IgD-negative memory B cell (primary cell): ENCODE measurements around the gene GRAP. TPM values are rescaled to one million over a fixed set of nuclear protein-coding genes. Genes with fewer than 3 reads are reported as not detected.
"Not testable (repeated sequence)": the region's sequence is repeated elsewhere in the genome, so short reads cannot be mapped to it uniquely, and the experiment has no call there.

ENCODE experiments used
- H3K27ac Mint-ChIP-seq, 3 donors: one replicate each; pipeline ENCODE4 v1.8.0; 2020 to 2022; ENCODE audit warnings: mild to moderate bottlenecking in 3 of 3, mixed read lengths in 3 of 3, moderate library complexity in 1 of 3
- H3K27me3 Mint-ChIP-seq: one replicate; pipeline ENCODE4 v1.8.0; 2021; ENCODE audit warnings: mixed read lengths
- H3K36me3 Mint-ChIP-seq: one replicate; pipeline ENCODE4 v1.8.0; 2020; ENCODE audit warnings: mild to moderate bottlenecking, mixed read lengths
- H3K4me1 Mint-ChIP-seq, 3 donors: one replicate each; pipeline ENCODE4 v1.8.0; 2020 to 2022; ENCODE audit warnings: mixed read lengths in 3 of 3, mild to moderate bottlenecking in 1 of 3
- H3K4me3 Mint-ChIP-seq, 4 donors: one replicate each; pipeline ENCODE4 v1.8.0; 2020 to 2022; ENCODE audit warnings: mild to moderate bottlenecking in 4 of 4, mixed read lengths in 4 of 4, moderate library complexity in 3 of 4
- H3K9me3 Mint-ChIP-seq, 3 donors: one replicate each; pipeline ENCODE4 v1.8.0; 2020 to 2021; ENCODE audit warnings: mixed read lengths in 3 of 3, mild to moderate bottlenecking in 1 of 3
- polyA plus RNA-seq: library from polyadenylated mRNA; unstranded; fragments of 300-500 nt; fragmentation: Illumina TruSeq; gene quantifications from one replicate; pipeline ENCODE4 v1.2.3, GENCODE V29; 2021

GRAP gene
- polyA plus RNA-seq, 1 donor from 2014 or later: 123 TPM

- H3K36me3 Mint-ChIP-seq: peaks cover 3% of the 10 kb centered on the region
- H3K9me3 Mint-ChIP-seq: no peaks in the 10 kb centered on the region
- peak overlapping the region in 2 of 4 donors; percentile 39 to 66 for H3K4me3 Mint-ChIP-seq
Observed at GRCh38 chr17:19024101-19025078, 22.4 kb downstream of the GRAP start.

GRCh38 chr17:19023209-19023999 lies 23.4 kb downstream of the GRAP start:
- Mint-ChIP-seq H3K27ac (no peak overlapping the region), H3K27me3 (no peaks in the 10 kb centered on the region), H3K4me3 (no peak overlapping the region), H3K4me1 (peaks cover 15 to 20% (median 16%) of the 10 kb centered on the region in 3 donors), H3K36me3 (peaks cover 3% of the 10 kb centered on the region), H3K9me3 (no peaks in the 10 kb centered on the region)

More at GRCh38 chr17:19024101-19025078, 22.4 kb downstream of the GRAP start:
- H3K4me1 Mint-ChIP-seq: peaks cover 9 to 14% (median 9%) of the 10 kb centered on the region in 3 donors
- no peaks in the 10 kb centered on the region for H3K27me3 Mint-ChIP-seq
- peak overlapping the region; percentile 63 to 91 (median 67) for H3K27ac Mint-ChIP-seq

GRCh38 chr17:19022747-19023146 lies 24.0 kb downstream of the GRAP start:
- Mint-ChIP-seq H3K36me3 (peaks cover 3% of the 10 kb centered on the region), H3K27me3 (no peaks in the 10 kb centered on the region), H3K4me1 (peaks cover 15 to 20% (median 16%) of the 10 kb centered on the region in 3 donors), H3K9me3 (no peaks in the 10 kb centered on the region), H3K27ac (peak overlapping the region in 2 of 3 donors; percentile 68 to 78), H3K4me3 (no peak overlapping the region)

- no peaks in the 10 kb centered on the region for H3K9me3 Mint-ChIP-seq
- H3K27me3 Mint-ChIP-seq: no peaks in the 10 kb centered on the region
- peak overlapping the region in 2 of 3 donors; percentile 68 to 78 for H3K27ac Mint-ChIP-seq
- peaks cover 3% of the 10 kb centered on the region for H3K36me3 Mint-ChIP-seq
- H3K4me3 Mint-ChIP-seq: no peak overlapping the region
- peaks cover 15 to 20% (median 16%) of the 10 kb centered on the region in 3 donors for H3K4me1 Mint-ChIP-seq
Observed at GRCh38 chr17:19022128-19022527, 24.6 kb downstream of the GRAP start.

- Mint-ChIP-seq H3K4me3 (no peak overlapping the region), H3K4me1 (peaks cover 15 to 20% (median 16%) of the 10 kb centered on the region in 3 donors), H3K27ac (peak overlapping the region; percentile 31 to 83 (median 68)), H3K36me3 (peaks cover 3% of the 10 kb centered on the region), H3K27me3 (no peaks in the 10 kb centered on the region), H3K9me3 (no peaks in the 10 kb centered on the region)
Observed at GRCh38 chr17:19021622-19022083, 25.1 kb downstream of the GRAP start.

- H3K27me3 Mint-ChIP-seq, H3K36me3 Mint-ChIP-seq, H3K4me3 Mint-ChIP-seq, H3K9me3 Mint-ChIP-seq: not testable (repeated sequence)
- Mint-ChIP-seq H3K4me1 (peaks cover 15 to 20% (median 16%) of the 10 kb centered on the region in 3 donors), H3K27ac (peak overlapping the region; percentile 31 to 83 (median 68))
Observed at GRCh38 chr17:19021011-19021621, 25.6 kb downstream of the GRAP start.

GRCh38 chr17:19020016-19020415 lies 26.7 kb downstream of the GRAP start:
- H3K27me3 Mint-ChIP-seq: no peaks in the 10 kb centered on the region
- peaks cover 3% of the 10 kb centered on the region for H3K36me3 Mint-ChIP-seq
- H3K27ac Mint-ChIP-seq: peak overlapping the region in 2 of 3 donors; percentile 53 to 75
- H3K4me1 Mint-ChIP-seq: peaks cover 16 to 20% (median 19%) of the 10 kb centered on the region in 3 donors
- no peak overlapping the region for H3K4me3 Mint-ChIP-seq
- no peaks in the 10 kb centered on the region for H3K9me3 Mint-ChIP-seq

GRCh38 chr17:19019041-19019941 lies 27.5 kb downstream of the GRAP start:
- Mint-ChIP-seq H3K4me1 (peaks cover 10 to 15% (median 13%) of the 10 kb centered on the region in 3 donors), H3K27me3 (no peaks in the 10 kb centered on the region), H3K27ac (peak overlapping the region; percentile 35 to 81 (median 40)), H3K4me3 (peak overlapping the region in 1 of 4 donors; percentile 29), H3K36me3 (peaks cover 3% of the 10 kb centered on the region), H3K9me3 (no peaks in the 10 kb centered on the region)

- Mint-ChIP-seq H3K27ac (peak overlapping the region in 1 of 3 donors; percentile 35), H3K36me3 (peaks cover 3% of the 10 kb centered on the region), H3K4me3 (peak overlapping the region in 1 of 4 donors; percentile 29), H3K9me3 (no peaks in the 10 kb centered on the region), H3K4me1 (peaks cover 10 to 13% (median 13%) of the 10 kb centered on the region in 3 donors), H3K27me3 (no peaks in the 10 kb centered on the region)
Observed at GRCh38 chr17:19018600-19018950, 28.2 kb downstream of the GRAP start.

GRCh38 chr17:19017804-19018599 lies 28.8 kb downstream of the GRAP start:
- peaks cover 3% of the 10 kb centered on the region for H3K36me3 Mint-ChIP-seq
- peaks cover 10 to 13% (median 13%) of the 10 kb centered on the region in 3 donors for H3K4me1 Mint-ChIP-seq
- peak overlapping the region in 2 of 3 donors; percentile 35 to 76 for H3K27ac Mint-ChIP-seq
- no peaks in the 10 kb centered on the region for H3K27me3 Mint-ChIP-seq
- no peak overlapping the region for H3K4me3 Mint-ChIP-seq
- no peaks in the 10 kb centered on the region for H3K9me3 Mint-ChIP-seq

- Mint-ChIP-seq H3K4me1 (peaks cover 7 to 13% (median 10%) of the 10 kb centered on the region in 3 donors), H3K27me3 (no peaks in the 10 kb centered on the region), H3K4me3 (peak overlapping the region in 1 of 4 donors; percentile 54), H3K27ac (peak overlapping the region in 2 of 3 donors; percentile 48 to 76), H3K9me3 (no peaks in the 10 kb centered on the region), H3K36me3 (peaks cover 3% of the 10 kb centered on the region)
Observed at GRCh38 chr17:19017401-19017800, 29.4 kb downstream of the GRAP start.

- Mint-ChIP-seq H3K4me3 (peak overlapping the region in 1 of 4 donors; percentile 54), H3K27ac (peak overlapping the region in 2 of 3 donors; percentile 48 to 76), H3K36me3 (peaks cover 3% of the 10 kb centered on the region), H3K27me3 (no peaks in the 10 kb centered on the region), H3K9me3 (no peaks in the 10 kb centered on the region), H3K4me1 (peaks cover 7 to 13% (median 9%) of the 10 kb centered on the region in 3 donors)
Observed at GRCh38 chr17:19016881-19017280, 29.9 kb downstream of the GRAP start.

GRCh38 chr17:19016297-19016696 lies 30.5 kb downstream of the GRAP start:
- H3K4me1 Mint-ChIP-seq: peaks cover 7 to 13% (median 9%) of the 10 kb centered on the region in 3 donors
- peak overlapping the region in 1 of 4 donors; percentile 31 for H3K4me3 Mint-ChIP-seq
- H3K9me3 Mint-ChIP-seq: no peaks in the 10 kb centered on the region
- H3K27ac Mint-ChIP-seq: peak overlapping the region in 1 of 3 donors; percentile 70
- peaks cover 3% of the 10 kb centered on the region for H3K36me3 Mint-ChIP-seq
- H3K27me3 Mint-ChIP-seq: no peaks in the 10 kb centered on the region
